ENCODE data around the gene CST4.
"Not testable (repeated sequence)": the region's sequence is repeated elsewhere in the genome, so short reads cannot be mapped to it uniquely, and the experiment has no call there.

- TF ChIP-seq EZH2 (IDR thresholded peaks at IDR 0.05; ENCODE audit: borderline replicate concordance, low read depth, low read length, severe bottlenecking); CTCF (IDR thresholded peaks at IDR 0.05; ENCODE audit: borderline replicate concordance, extremely low read depth, low read length, poor library complexity, severe bottlenecking): not testable (repeated sequence)
Observed at GRCh38 chr20:23635768-23636090, 53.1 kb downstream of the CST4 start.

All from DND-41 (cell line).